MCF 10A (cell line): Measurements from ENCODE around the gene CLECL1. TPM values are rescaled to one million over a fixed set of nuclear protein-coding genes. Genes with fewer than 3 reads are reported as not detected.

Source experiments
- BruUV-seq: library from RNA; stranded (reverse); fragments of 400-500 nt; replicated peaks from 2 replicates; lab custom pipeline; 2021; lab: Mats Ljungman, UMichigan
- CTCF ChIA-PET: fragments of 300-600 bp; sonication (Branson Sonifier 250); formaldehyde crosslinking; extraction: SDS; loops from one replicate; lab custom pipeline; 2021; ENCODE audit warnings: antibody characterized with exemption, inconsistent platforms; lab: Yijun Ruan, JAX
- POLR2A ChIA-PET: fragments of 300-600, 350-650 bp; sonication (Branson Sonifier 250); formaldehyde crosslinking; extraction: SDS; loops from one replicate; lab custom pipeline; 2020; ENCODE audit warnings: antibody characterized with exemption, inconsistent platforms; lab: Yijun Ruan, JAX
- DNase-seq: peaks from one replicate; pipeline ENCODE4 v3.0.0-alpha.2; 2018; ENCODE audit not compliant: unreplicated experiment
- H3K27ac Mint-ChIP-seq: one replicate; pipeline ENCODE4 v1.8.0; 2022; ENCODE audit warnings: mild to moderate bottlenecking, low read depth, mixed read lengths; ENCODE audit not compliant: unreplicated experiment
- H3K27me3 Mint-ChIP-seq: one replicate; pipeline ENCODE4 v1.8.0; 2022; ENCODE audit warnings: mixed read lengths; ENCODE audit not compliant: insufficient read depth, unreplicated experiment
- H3K36me3 Mint-ChIP-seq: one replicate; pipeline ENCODE4 v1.8.0; 2022; ENCODE audit warnings: mild to moderate bottlenecking, moderate library complexity, mixed read lengths; ENCODE audit not compliant: insufficient read depth, unreplicated experiment
- H3K4me1 Mint-ChIP-seq: one replicate; pipeline ENCODE4 v1.8.0; 2022; ENCODE audit warnings: mixed read lengths; ENCODE audit not compliant: insufficient read depth, unreplicated experiment
- H3K4me3 Mint-ChIP-seq: one replicate; pipeline ENCODE4 v1.8.0; 2022; ENCODE audit warnings: mild to moderate bottlenecking, moderate library complexity, mixed read lengths; ENCODE audit not compliant: unreplicated experiment
- H3K9me3 Mint-ChIP-seq: one replicate; pipeline ENCODE4 v1.8.0; 2022; ENCODE audit warnings: mixed read lengths; ENCODE audit not compliant: unreplicated experiment
- intact Hi-C: fragments of 100-400 bp; cut with micrococcal nuclease; formaldehyde crosslinking; loops from 2 replicates; pipeline ENCODE4 v1.14.1; 2022
- total RNA-seq: library from RNA; stranded (reverse); gene quantifications from 2 replicates; pipeline ENCODE4 v1.2.3, GENCODE V29; 2022
- TF ChIP-seq, protein P1 (sequence below): fragments of 200-600 bp; IDR thresholded peaks from one replicate; pipeline ENCODE4 v1.8.0; 2022; ENCODE audit warnings: antibody characterized with exemption, mild to moderate bottlenecking; ENCODE audit not compliant: unreplicated experiment

CLECL1 gene
- total RNA-seq, 1 experiment from 2014 or later: not detected

DNA sequence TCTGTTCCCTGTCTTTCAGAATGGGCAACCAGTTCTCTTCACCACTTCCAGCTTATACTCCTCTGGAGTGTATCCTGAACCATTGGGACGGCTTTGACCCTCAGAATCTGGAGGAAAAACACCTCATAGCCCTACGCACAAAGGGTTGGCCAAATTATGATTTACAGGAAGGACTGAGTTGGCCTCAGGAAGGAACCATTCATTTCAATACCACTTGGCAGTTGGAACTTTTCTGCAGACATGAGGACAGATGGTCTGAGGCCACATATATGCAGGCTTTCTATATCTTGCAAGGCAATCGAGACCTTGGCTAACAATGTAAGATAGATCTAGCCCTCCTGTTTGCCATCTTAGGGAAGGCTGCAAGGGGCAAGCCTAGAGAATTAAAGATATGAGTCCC is 24.0 kb downstream of the CLECL1 start:
- CTCF ChIA-PET: interaction anchor here (0.6 to 7.4 kb wide), 33 partner anchors 10 to 1127 kb away, joined by 3 to 108 read pairs (median 5); no protein-coding TSS in a partner anchor
- intact Hi-C loops: loop anchor here (1.0 kb wide), 2 partner anchors 75 to 378 kb away; no protein-coding TSS in a partner anchor
- POLR2A ChIA-PET: interaction anchor here (1.1 to 1.2 kb wide), 2 partner anchors 9 to 60 kb away, joined by 3 to 4 read pairs; no protein-coding TSS in a partner anchor
- no TSS peak for BruUV-seq
- Mint-ChIP-seq H3K4me1 (peaks cover 15% of the 10 kb centered on the region), H3K27me3 (no peaks in the 10 kb centered on the region), H3K27ac (no peak overlapping the region), H3K9me3 (peaks cover 13% of the 10 kb centered on the region), H3K4me3 (no peak overlapping the region), H3K36me3 (no peaks in the 10 kb centered on the region)
- no peak for DNase-seq
- TF ChIP-seq, protein P1, sequence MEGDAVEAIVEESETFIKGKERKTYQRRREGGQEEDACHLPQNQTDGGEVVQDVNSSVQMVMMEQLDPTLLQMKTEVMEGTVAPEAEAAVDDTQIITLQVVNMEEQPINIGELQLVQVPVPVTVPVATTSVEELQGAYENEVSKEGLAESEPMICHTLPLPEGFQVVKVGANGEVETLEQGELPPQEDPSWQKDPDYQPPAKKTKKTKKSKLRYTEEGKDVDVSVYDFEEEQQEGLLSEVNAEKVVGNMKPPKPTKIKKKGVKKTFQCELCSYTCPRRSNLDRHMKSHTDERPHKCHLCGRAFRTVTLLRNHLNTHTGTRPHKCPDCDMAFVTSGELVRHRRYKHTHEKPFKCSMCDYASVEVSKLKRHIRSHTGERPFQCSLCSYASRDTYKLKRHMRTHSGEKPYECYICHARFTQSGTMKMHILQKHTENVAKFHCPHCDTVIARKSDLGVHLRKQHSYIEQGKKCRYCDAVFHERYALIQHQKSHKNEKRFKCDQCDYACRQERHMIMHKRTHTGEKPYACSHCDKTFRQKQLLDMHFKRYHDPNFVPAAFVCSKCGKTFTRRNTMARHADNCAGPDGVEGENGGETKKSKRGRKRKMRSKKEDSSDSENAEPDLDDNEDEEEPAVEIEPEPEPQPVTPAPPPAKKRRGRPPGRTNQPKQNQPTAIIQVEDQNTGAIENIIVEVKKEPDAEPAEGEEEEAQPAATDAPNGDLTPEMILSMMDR: no peak

DNA sequence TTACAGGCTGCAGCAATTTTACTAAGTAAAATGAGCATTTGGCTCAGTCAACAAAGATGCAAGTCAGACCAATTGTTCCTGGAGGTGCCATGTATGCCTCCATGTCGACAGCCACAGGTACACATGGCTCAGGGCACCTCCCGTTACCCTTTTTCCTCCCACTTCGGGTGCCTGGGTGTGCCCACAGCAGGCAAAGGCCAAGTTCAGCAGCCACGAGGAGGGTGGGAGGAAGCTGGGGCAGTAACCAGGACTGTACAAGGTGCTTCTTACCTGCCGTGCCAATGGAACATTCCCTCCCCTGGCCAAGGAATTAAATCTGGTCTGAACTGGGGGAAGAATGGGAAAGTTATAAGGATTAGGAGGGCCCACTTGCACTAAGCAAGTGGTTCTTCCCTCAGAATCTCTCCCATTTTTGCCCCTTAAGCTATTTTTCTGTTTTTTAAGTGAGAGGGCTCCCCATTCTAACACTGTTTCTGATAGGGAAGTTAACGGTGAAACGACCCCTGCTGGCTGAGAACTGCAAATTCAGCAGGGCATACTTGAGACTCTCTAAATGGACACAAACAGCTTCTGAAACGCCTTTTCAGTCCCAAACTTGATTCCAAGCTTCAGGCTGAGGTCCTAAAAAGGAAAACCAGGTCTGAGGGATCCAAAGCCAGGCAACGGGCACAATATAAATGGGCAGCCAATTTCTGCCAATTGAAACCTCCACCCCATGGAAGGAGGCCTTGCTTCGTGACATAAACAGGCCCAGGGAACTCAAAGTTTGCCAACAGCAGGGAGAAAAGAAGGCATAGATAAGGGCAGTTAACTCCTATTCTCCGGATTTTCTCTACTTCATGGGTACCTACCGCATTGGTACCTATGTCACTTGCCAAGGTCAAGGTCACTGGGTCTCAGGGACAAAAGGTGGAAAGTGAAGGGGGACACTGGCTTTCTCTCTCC is 24.8 kb downstream of the CLECL1 start:
- no TSS peak for BruUV-seq
- no peaks in the 10 kb centered on the region for H3K27me3 Mint-ChIP-seq
- no peaks in the 10 kb centered on the region for H3K36me3 Mint-ChIP-seq
- CTCF ChIA-PET: interaction anchor here (0.5 to 7.4 kb wide), 44 partner anchors 10 to 1126 kb away, joined by 3 to 108 read pairs (median 4); no protein-coding TSS in a partner anchor
- POLR2A ChIA-PET: interaction anchor here (0.7 to 1.2 kb wide), 3 partner anchors 13 to 377 kb away, joined by 3 to 6 read pairs (median 4); no protein-coding TSS in a partner anchor
- H3K4me1 Mint-ChIP-seq: peaks cover 15% of the 10 kb centered on the region
- no peak overlapping the region for H3K4me3 Mint-ChIP-seq
- H3K27ac Mint-ChIP-seq: no peak overlapping the region
- intact Hi-C loops: loop anchor here (1.0 kb wide), 2 partner anchors 74 to 377 kb away; no protein-coding TSS in a partner anchor
- DNase-seq: peak; percentile 67
- peaks cover 13% of the 10 kb centered on the region for H3K9me3 Mint-ChIP-seq
- TF ChIP-seq, protein P1: peak; percentile 83

DNA sequence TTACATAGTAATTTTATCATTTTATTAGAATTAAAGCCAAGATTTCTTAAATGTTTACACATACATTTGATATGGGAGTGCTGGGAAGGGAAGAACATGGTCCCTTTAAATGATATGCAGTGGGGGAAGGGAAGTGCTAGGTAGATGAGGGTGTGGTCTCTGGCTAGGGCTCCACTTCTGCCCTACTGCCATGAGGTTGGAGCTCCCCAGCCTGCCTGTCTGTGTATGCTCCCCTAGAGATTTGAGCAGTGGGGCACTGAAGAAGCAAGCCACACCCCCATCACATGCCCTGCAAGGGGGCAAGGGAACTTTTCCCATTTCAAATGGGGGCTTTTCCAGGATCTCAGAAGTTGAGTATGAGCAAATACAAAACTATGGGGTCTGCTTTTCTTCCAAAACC is 25.5 kb downstream of the CLECL1 start:
- intact Hi-C loops: no loop called here
- ChIA-PET CTCF (interaction anchor here (0.6 to 7.4 kb wide), 15 partner anchors 9 to 376 kb away, joined by 3 to 108 read pairs (median 6); no protein-coding TSS in a partner anchor), POLR2A (no interaction called here)
- Mint-ChIP-seq H3K4me1 (peaks cover 15% of the 10 kb centered on the region), H3K27ac (no peak overlapping the region), H3K9me3 (peaks cover 13% of the 10 kb centered on the region), H3K36me3 (no peaks in the 10 kb centered on the region), H3K27me3 (no peaks in the 10 kb centered on the region), H3K4me3 (no peak overlapping the region)
- TF ChIP-seq, protein P1: no peak
- BruUV-seq: no TSS peak
- DNase-seq: no peak
